Gastrocnemius medialis (tissue), 4 donors: ENCODE measurements around the gene HLCS. TPM values are rescaled to one million over a fixed set of nuclear protein-coding genes. Genes with fewer than 3 reads are reported as not detected.
"Not testable (repeated sequence)": the region's sequence is repeated elsewhere in the genome, so short reads cannot be mapped to it uniquely, and the experiment has no call there.

Source experiments
- ATAC-seq, 2 donors: fragments of 150-250 bp; one replicate each; pipeline ENCODE4 v1.9.1; 2016
- DNase-seq, 2 donors: peaks; one replicate each; pipeline ENCODE4 v3.0.0-alpha.2; 2019
- H3K27ac ChIP-seq, 4 donors: fragments of 200-600 bp; sonication (generic); 1 replicate in 1 of 4; 2 replicates in 3 of 4; pipeline ENCODE4 v1.5.1; 2016 to 2018; ENCODE audit warnings: mild to moderate bottlenecking in 2 of 4, moderate library complexity in 1 of 4
- H3K27me3 ChIP-seq, 3 donors: fragments of 200-600 bp; sonication (generic) in 2 of 3; 1 replicate in 1 of 3; 2 replicates in 2 of 3; pipeline versions ENCODE4 v1.5.1 to v1.6.0; 2016 to 2019; ENCODE audit warnings: mild to moderate bottlenecking in 1 of 3, moderate library complexity in 1 of 3
- H3K36me3 ChIP-seq, 2 donors: fragments of 200-600 bp; sonication (generic) in 1 of 2; one replicate each; pipeline ENCODE4 v1.5.1; 2017 to 2018
- H3K4me1 ChIP-seq, 2 donors: fragments of 200-600 bp; sonication (generic) in 1 of 2; one replicate each; pipeline ENCODE4 v1.5.1; 2016 to 2017; ENCODE audit warnings: mild to moderate bottlenecking in 2 of 2
- H3K4me3 ChIP-seq, 4 donors: fragments of 200-600 bp; sonication (generic) in 3 of 4; 1 replicate in 1 of 4; 2 replicates in 3 of 4; pipeline ENCODE4 v1.5.1; 2016 to 2019; ENCODE audit warnings: mild to moderate bottlenecking in 2 of 4
- H3K9me3 ChIP-seq, 3 donors: fragments of 200-600 bp; sonication (generic) in 2 of 3; 1 replicate in 1 of 3; 2 replicates in 2 of 3; pipeline ENCODE4 v1.5.1; 2016 to 2019
- POLR2A ChIP-seq, 2 donors: fragments of 450-650 bp; IDR thresholded peaks; one replicate each; pipeline ENCODE4 v1.6.1; 2017; ENCODE audit warnings: antibody characterized with exemption in 2 of 2, mild to moderate bottlenecking in 2 of 2, moderate library complexity in 2 of 2
- in situ Hi-C, 4 donors: fragments of 200-750 bp; cut with MboI; loops; one replicate each; pipeline versions ENCODE4 v1.15.0 to v1.8.0; 2017; ENCODE audit warnings: low sequenced_read_pairs in 4 of 4
- intact Hi-C: fragments of 100-400 bp; cut with DNase I; formaldehyde crosslinking; loops from one replicate; pipeline ENCODE4 v1.15.1; 2023; ENCODE audit warnings: low total_unique reads
- total RNA-seq, 4 donors: library from RNA; depleted of rRNA; stranded (reverse); fragments of >200 nt; gene quantifications; one replicate each; pipeline versions ENCODE4 v1.1.0 to v1.2.3, GENCODE V29; 2016
- TF ChIP-seq, protein P1 (sequence below), 5 experiments: fragments of 450-650 bp in 3 of 5; fragments of 200-600 bp in 2 of 5; sonication (generic) in 2 of 5; IDR thresholded peaks in 4 of 5; conservative IDR thresholded peaks in 1 of 5; 1 replicate in 4 of 5; 2 replicates in 1 of 5; pipeline ENCODE4 v1.5.1; 2016 to 2019; ENCODE audit warnings: antibody characterized with exemption in 5 of 5, mild to moderate bottlenecking in 3 of 5, moderate library complexity in 3 of 5

HLCS gene
- total RNA-seq, 4 donors from 2014 or later = 10.6 to 18.4 (median 15.4) TPM

DNA sequence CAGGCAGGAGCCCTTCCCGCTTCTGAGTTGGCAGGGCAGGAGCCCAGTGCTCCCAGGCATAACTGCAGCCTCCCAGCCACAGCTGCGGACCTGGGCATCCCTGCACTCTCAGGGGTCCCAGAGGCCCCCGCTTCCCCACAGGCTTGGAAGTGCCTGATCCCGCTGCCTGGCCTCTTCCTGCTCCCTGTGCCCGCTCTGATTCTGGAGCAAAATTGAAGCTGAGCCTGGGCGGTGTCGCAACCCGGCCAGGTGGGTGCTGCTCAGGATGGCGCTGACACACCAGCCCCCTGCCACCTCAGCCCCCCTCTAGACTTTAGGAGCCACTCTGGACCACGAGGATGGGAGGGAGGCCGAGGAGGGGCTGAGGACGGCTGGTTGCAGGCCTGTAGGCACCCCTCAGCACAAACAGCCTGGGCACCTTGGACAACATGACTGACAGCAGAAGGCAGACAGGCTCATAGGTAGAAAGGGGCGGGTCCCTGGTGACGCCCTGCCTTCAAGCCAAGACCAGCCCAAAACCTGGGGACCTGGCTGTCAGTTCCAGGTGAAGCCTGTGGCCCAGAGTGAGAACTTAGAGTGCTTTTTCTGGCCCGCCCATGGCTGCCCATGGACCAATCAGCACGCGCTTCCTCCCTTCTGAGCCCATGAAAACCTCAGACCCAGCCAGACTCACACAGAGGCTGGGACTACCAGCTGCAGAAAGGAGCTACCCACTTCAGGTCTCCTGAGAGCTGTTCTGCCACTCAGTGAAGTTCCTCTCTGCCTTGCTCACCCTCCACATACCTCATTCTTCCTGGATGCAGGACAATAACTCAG lies 7.2 kb downstream of the HLCS start:
- TF ChIP-seq POLR2A (IDR thresholded peaks at IDR 0.05) = no peak
- TF ChIP-seq, protein P1, sequence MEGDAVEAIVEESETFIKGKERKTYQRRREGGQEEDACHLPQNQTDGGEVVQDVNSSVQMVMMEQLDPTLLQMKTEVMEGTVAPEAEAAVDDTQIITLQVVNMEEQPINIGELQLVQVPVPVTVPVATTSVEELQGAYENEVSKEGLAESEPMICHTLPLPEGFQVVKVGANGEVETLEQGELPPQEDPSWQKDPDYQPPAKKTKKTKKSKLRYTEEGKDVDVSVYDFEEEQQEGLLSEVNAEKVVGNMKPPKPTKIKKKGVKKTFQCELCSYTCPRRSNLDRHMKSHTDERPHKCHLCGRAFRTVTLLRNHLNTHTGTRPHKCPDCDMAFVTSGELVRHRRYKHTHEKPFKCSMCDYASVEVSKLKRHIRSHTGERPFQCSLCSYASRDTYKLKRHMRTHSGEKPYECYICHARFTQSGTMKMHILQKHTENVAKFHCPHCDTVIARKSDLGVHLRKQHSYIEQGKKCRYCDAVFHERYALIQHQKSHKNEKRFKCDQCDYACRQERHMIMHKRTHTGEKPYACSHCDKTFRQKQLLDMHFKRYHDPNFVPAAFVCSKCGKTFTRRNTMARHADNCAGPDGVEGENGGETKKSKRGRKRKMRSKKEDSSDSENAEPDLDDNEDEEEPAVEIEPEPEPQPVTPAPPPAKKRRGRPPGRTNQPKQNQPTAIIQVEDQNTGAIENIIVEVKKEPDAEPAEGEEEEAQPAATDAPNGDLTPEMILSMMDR (IDR thresholded peaks at IDR 0.05 in 4 of 5, conservative IDR thresholded peaks at IDR 0.05 in 1 of 5) = no peak
- ATAC-seq (no peak), DNase-seq (no peak)
- in situ Hi-C loops (no loop called here), intact Hi-C loops (no loop called here)
- no peak overlapping the region for H3K4me3 ChIP-seq
- H3K4me1 ChIP-seq = no peaks in the 10 kb centered on the region
- H3K9me3 ChIP-seq = no peaks in the 10 kb centered on the region
- no peaks in the 10 kb centered on the region for H3K27me3 ChIP-seq
- H3K27ac ChIP-seq = no peak overlapping the region
- peaks cover 0 to 26% of the 10 kb centered on the region in 2 donors for H3K36me3 ChIP-seq

GRCh38 chr21:36955783-36956182 lies 10.7 kb downstream of the HLCS start:
- ATAC-seq (no peak), DNase-seq (no peak)
- in situ Hi-C loops = no loop called here
- no peaks in the 10 kb centered on the region for H3K27me3 ChIP-seq
- peaks cover 0 to 17% of the 10 kb centered on the region in 2 donors for H3K36me3 ChIP-seq
- no peaks in the 10 kb centered on the region for H3K4me1 ChIP-seq
- no peaks in the 10 kb centered on the region for H3K9me3 ChIP-seq
- TF ChIP-seq POLR2A (IDR thresholded peaks at IDR 0.05) = no peak
- TF ChIP-seq, protein P1 (IDR thresholded peaks at IDR 0.05 in 4 of 5, conservative IDR thresholded peaks at IDR 0.05 in 1 of 5) = no peak
- H3K4me3 ChIP-seq = no peak overlapping the region
- intact Hi-C loops = no loop called here
- H3K27ac ChIP-seq = no peak overlapping the region

- H3K9me3 ChIP-seq, H3K27me3 ChIP-seq, H3K4me3 ChIP-seq, ATAC-seq, in situ Hi-C loops, DNase-seq, H3K27ac ChIP-seq, H3K4me1 ChIP-seq, intact Hi-C loops: not testable (repeated sequence)
- H3K36me3 ChIP-seq = peaks cover 0 to 17% of the 10 kb centered on the region in 2 donors
These were observed 14.1 kb downstream of the HLCS start for GRCh38 chr21:36952331-36952730.

DNA sequence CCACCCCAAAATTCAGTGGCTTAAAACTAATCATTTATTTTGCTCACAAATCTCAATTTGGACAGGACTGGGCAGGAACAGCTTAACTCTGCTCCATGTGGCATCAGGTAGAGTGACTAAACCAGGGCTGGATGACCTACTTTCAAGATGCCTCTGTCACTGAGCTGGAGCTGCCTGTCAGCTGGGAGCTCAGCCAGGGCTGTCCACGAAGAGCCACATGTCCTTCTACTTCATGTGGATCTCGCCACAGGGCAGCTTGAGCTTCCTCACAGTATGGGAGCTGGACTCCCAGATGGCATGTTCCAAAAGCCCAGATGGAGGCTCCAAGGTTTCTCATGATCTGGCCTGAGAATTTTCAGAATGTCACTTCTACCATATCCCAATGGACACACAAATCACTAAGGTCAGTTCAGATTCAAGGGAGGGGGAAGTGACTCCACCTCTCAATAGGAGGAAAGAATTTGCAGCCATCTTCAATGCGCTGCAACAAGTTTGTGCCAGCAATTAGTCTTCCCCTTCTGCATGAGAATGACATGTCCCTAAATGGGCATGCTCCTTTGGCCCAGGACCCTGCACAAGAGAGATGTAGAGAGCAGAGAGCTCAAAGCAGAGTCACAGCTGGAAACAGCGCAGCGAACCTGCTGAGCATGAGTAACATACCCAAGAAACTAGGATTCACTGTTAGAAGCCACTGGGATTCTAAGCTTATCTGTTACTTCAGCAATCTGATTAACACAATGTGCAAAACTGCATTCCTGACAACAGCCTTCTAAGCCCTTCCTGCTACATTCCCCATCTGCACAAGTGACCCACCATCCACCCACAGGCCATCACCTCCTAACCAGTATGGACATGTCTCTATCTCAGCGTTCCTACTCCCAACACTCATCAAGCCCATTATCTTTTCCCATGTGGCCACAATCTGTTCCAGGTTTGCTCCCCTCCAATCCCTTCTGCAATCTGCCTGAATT lies 17.0 kb downstream of the HLCS start:
- TF ChIP-seq, protein P1 (IDR thresholded peaks at IDR 0.05 in 4 of 5, conservative IDR thresholded peaks at IDR 0.05 in 1 of 5) = no peak
- TF ChIP-seq POLR2A (IDR thresholded peaks at IDR 0.05) = no peak
- in situ Hi-C loops (loop anchor here in 1 of 4 donors (25.0 kb wide), 1 partner anchor 437 kb away; no protein-coding TSS in a partner anchor), intact Hi-C loops (no loop called here)
- no peak overlapping the region for H3K4me3 ChIP-seq
- no peak overlapping the region for H3K27ac ChIP-seq
- H3K36me3 ChIP-seq = peaks cover 0 to 14% of the 10 kb centered on the region in 2 donors
- H3K27me3 ChIP-seq = no peaks in the 10 kb centered on the region
- DNase-seq (no peak), ATAC-seq (no peak)
- no peaks in the 10 kb centered on the region for H3K9me3 ChIP-seq
- no peaks in the 10 kb centered on the region for H3K4me1 ChIP-seq

GRCh38 chr21:36948686-36949085 lies 17.8 kb downstream of the HLCS start:
- Histone ChIP-seq H3K27me3 (no peaks in the 10 kb centered on the region), H3K27ac (no peak overlapping the region), H3K36me3 (peaks cover 0 to 14% of the 10 kb centered on the region in 2 donors), H3K4me3 (no peak overlapping the region), H3K4me1 (no peaks in the 10 kb centered on the region), H3K9me3 (no peaks in the 10 kb centered on the region)
- no peak for DNase-seq
- in situ Hi-C loops (loop anchor here in 1 of 4 donors (25.0 kb wide), 1 partner anchor 436 kb away; no protein-coding TSS in a partner anchor), intact Hi-C loops (no loop called here)
- no peak for ATAC-seq
- TF ChIP-seq POLR2A (IDR thresholded peaks at IDR 0.05) = no peak
- TF ChIP-seq, protein P1 (IDR thresholded peaks at IDR 0.05 in 4 of 5, conservative IDR thresholded peaks at IDR 0.05 in 1 of 5) = no peak
